PC-9 (cell line): ENCODE results near the gene PCDHB15. TPM values are rescaled to one million over a fixed set of nuclear protein-coding genes. Genes with fewer than 3 reads are reported as not detected.

ENCODE experiments used
- BruUV-seq: library from RNA; stranded (reverse); fragments of 400-500 nt; replicated peaks from 2 replicates; lab custom pipeline; 2021; lab: Mats Ljungman, UMichigan
- CTCF ChIA-PET: fragments of 300-600 bp; sonication (Branson Sonifier 250); formaldehyde crosslinking; loops from one replicate; lab custom pipeline; 2022; ENCODE audit warnings: antibody characterized with exemption; lab: Charles Lee
- POLR2A ChIA-PET: fragments of 300-600 bp; sonication (Branson Sonifier 250); formaldehyde crosslinking; loops from one replicate; lab custom pipeline; 2022; ENCODE audit warnings: antibody characterized with exemption; ENCODE audit not compliant: unreplicated experiment; lab: Charles Lee
- DNase-seq, 2 experiments: peaks; one replicate each; pipeline versions ENCODE4 v3.0.0 to v3.0.0-alpha.2; 2015 to 2022; ENCODE audit warnings: mixed read lengths in 1 of 2
- H2AFZ ChIP-seq: fragments of 200-600 bp; sonication (generic); 2 replicates; pipeline ENCODE4 v1.8.1; 2017; ENCODE audit warnings: antibody characterized with exemption
- H3F3A ChIP-seq: fragments of 200-600 bp; sonication (generic); 2 replicates; pipeline ENCODE4 v1.8.1; 2017; ENCODE audit warnings: antibody characterized with exemption, mild to moderate bottlenecking, low read depth; ENCODE audit not compliant: insufficient read depth
- H3K27ac ChIP-seq: fragments of 200-600 bp; sonication (generic); 2 replicates; pipeline ENCODE4 v1.6.1; 2016; ENCODE audit warnings: mixed run types
- H3K27me3 ChIP-seq: fragments of 200-600 bp; sonication (generic); 2 replicates; pipeline ENCODE4 v1.6.1; 2016; ENCODE audit warnings: low read depth, mixed run types; ENCODE audit not compliant: insufficient read depth
- H3K36me3 ChIP-seq: fragments of 200-600 bp; sonication (generic); 2 replicates; pipeline ENCODE4 v1.6.1; 2016; ENCODE audit warnings: low read depth, mixed run types
- H3K4me1 ChIP-seq: fragments of 200-600 bp; sonication (generic); replicated peaks from 2 replicates; pipeline ENCODE4 v1.6.1; 2016; ENCODE audit warnings: mixed run types; ENCODE audit not compliant: insufficient read depth
- H3K4me2 ChIP-seq: fragments of 200-600 bp; sonication (generic); 2 replicates; pipeline ENCODE4 v1.6.1; 2017; ENCODE audit warnings: mixed run types
- H3K4me3 ChIP-seq: fragments of 200-600 bp; sonication (generic); 2 replicates; pipeline ENCODE4 v1.6.1; 2016; ENCODE audit warnings: mixed run types
- H3K79me2 ChIP-seq: fragments of 200-600 bp; sonication (generic); 2 replicates; pipeline ENCODE4 v1.6.1; 2017; ENCODE audit warnings: low read depth, mixed run types
- H3K9me2 ChIP-seq: fragments of 200-600 bp; sonication (generic); 2 replicates; pipeline ENCODE4 v1.8.1; 2017; ENCODE audit warnings: mild to moderate bottlenecking; ENCODE audit not compliant: insufficient read depth
- H3K9me3 ChIP-seq: fragments of 200-600 bp; sonication (generic); 2 replicates; pipeline ENCODE4 v1.8.1; 2016; ENCODE audit warnings: low read depth; ENCODE audit not compliant: insufficient read depth
- H4K20me1 ChIP-seq: fragments of 200-600 bp; sonication (generic); 2 replicates; pipeline ENCODE4 v1.8.1; 2017; ENCODE audit not compliant: insufficient read depth
- EZH2 ChIP-seq: fragments of 200-600 bp; sonication (generic); IDR thresholded peaks from 2 replicates; pipeline ENCODE4 v1.8.0; 2017; ENCODE audit warnings: antibody characterized with exemption, low read depth
- intact Hi-C: fragments of 100-400 bp; cut with micrococcal nuclease; formaldehyde crosslinking; loops from one replicate; pipeline ENCODE4 v1.10.0; 2022; ENCODE audit not compliant: unreplicated experiment
- total RNA-seq: library from RNA; stranded (reverse); gene quantifications from 2 replicates; pipeline ENCODE4 v1.2.3, GENCODE V29; 2021
- TF ChIP-seq, protein P1 (sequence below): fragments of 200-600 bp; sonication (generic); conservative IDR thresholded peaks from 2 replicates; pipeline ENCODE4 v1.6.1; 2017; ENCODE audit warnings: mixed run types, antibody characterized with exemption, mild to moderate bottlenecking, moderate library complexity

PCDHB15 gene
- total RNA-seq, 1 experiment from 2014 or later: not detected

DNA sequence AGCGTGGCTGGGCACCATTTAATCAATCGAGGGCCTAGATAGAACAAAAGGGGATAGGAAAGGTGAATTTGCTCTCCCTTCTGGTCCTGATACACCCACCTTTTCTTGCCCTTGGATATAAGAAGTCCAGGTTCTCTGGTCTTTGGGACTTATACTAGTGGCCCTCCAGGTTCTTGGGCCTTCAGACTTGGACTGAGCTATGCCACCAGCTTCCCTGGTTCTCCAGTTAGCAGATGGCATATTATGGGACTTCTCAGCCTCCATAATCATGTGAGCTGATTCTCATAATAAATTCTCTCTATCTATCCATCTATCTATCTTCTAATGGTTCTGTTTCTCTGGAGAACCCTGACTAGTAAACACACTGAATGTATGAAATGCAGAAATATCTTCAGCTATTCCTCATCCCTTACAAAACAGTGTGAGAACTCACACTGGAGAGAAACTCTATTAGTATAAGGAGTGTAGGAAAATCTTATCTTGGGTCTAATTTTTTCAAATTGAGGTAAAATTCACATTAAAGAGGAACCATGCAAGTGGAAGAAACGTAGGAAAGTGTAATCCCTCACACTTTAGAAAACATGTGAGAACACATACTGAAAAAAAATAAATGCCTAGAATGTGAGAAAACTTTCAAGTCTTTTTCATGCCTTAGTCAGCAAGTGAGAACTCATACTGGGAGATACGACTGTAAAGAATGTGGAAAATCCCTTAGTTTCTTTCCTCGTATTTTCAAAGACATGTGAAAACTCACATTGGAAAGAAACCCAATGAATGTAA is 15.5 kb downstream of the PCDHB15 start:
- H3K4me2 ChIP-seq: no peak overlapping the region
- no TSS peak for BruUV-seq
- H3K36me3 ChIP-seq: no peaks in the 10 kb centered on the region
- POLR2A ChIA-PET: no interaction called here
- H3K27ac ChIP-seq: no peak overlapping the region
- no peaks in the 10 kb centered on the region for H3F3A ChIP-seq
- H3K79me2 ChIP-seq: no peaks in the 10 kb centered on the region
- no peak for DNase-seq
- H3K4me3 ChIP-seq: no peak overlapping the region
- no peaks in the 10 kb centered on the region for H4K20me1 ChIP-seq
- peaks cover 54% of the 10 kb centered on the region for H3K9me3 ChIP-seq
- CTCF ChIA-PET: no interaction called here
- TF ChIP-seq, protein P1, sequence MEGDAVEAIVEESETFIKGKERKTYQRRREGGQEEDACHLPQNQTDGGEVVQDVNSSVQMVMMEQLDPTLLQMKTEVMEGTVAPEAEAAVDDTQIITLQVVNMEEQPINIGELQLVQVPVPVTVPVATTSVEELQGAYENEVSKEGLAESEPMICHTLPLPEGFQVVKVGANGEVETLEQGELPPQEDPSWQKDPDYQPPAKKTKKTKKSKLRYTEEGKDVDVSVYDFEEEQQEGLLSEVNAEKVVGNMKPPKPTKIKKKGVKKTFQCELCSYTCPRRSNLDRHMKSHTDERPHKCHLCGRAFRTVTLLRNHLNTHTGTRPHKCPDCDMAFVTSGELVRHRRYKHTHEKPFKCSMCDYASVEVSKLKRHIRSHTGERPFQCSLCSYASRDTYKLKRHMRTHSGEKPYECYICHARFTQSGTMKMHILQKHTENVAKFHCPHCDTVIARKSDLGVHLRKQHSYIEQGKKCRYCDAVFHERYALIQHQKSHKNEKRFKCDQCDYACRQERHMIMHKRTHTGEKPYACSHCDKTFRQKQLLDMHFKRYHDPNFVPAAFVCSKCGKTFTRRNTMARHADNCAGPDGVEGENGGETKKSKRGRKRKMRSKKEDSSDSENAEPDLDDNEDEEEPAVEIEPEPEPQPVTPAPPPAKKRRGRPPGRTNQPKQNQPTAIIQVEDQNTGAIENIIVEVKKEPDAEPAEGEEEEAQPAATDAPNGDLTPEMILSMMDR: no peak
- no peak for TF ChIP-seq EZH2
- intact Hi-C loops: no loop called here
- no peaks in the 10 kb centered on the region for H3K27me3 ChIP-seq
- no peak overlapping the region for H2AFZ ChIP-seq
- H3K9me2 ChIP-seq: no peaks in the 10 kb centered on the region
- no peaks in the 10 kb centered on the region for H3K4me1 ChIP-seq

DNA sequence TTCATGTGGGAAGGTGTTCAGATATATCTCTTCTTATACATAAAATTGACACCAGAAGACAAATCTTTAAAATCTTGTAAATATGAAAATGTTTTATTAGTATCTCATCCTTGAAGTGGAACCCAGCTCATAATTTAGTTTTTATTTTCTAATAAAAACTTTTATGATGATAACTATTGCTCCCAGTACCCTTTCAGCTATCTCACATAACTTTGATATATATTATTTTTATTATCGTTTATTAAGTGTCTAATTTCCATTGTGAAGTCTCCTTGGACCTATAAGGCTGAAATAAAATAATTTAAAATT is 16.0 kb downstream of the PCDHB15 start:
- no peak for DNase-seq
- H3K36me3 ChIP-seq: no peaks in the 10 kb centered on the region
- no peak overlapping the region for H3K27ac ChIP-seq
- no peaks in the 10 kb centered on the region for H3K4me1 ChIP-seq
- H4K20me1 ChIP-seq: no peaks in the 10 kb centered on the region
- H3F3A ChIP-seq: no peaks in the 10 kb centered on the region
- TF ChIP-seq EZH2: no peak
- TF ChIP-seq, protein P1: no peak
- H3K4me3 ChIP-seq: no peak overlapping the region
- H3K9me3 ChIP-seq: peaks cover 50% of the 10 kb centered on the region
- H2AFZ ChIP-seq: no peak overlapping the region
- H3K27me3 ChIP-seq: no peaks in the 10 kb centered on the region
- no peak overlapping the region for H3K4me2 ChIP-seq
- no peaks in the 10 kb centered on the region for H3K79me2 ChIP-seq
- ChIA-PET POLR2A (no interaction called here), CTCF (no interaction called here)
- BruUV-seq: no TSS peak
- intact Hi-C loops: no loop called here
- H3K9me2 ChIP-seq: no peaks in the 10 kb centered on the region

DNA sequence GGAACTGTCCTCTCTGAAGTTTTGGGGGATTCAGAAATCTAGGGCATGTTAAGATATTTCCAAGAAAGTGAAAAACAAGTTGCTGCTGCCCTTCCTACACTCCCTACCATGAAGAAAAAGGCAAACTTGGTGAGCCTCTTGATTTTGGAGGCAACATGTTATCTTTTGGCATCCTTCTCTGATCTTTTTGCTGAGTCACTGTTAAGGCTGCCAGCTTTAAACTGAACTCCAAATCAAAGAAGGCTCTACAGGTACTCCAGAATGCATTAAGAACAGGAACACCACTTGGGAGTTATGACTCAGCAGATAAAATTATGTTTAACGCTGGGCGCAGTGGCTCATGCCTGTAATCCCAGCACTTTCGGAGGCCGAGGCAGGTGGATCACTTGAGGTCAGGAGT is 24.0 kb downstream of the PCDHB15 start:
- Histone ChIP-seq H3K36me3 (no peaks in the 10 kb centered on the region), H3K4me3 (no peak overlapping the region), H3K9me3 (peaks cover 17% of the 10 kb centered on the region; the same call in 1 of the 2 replicates), H2AFZ (no peak overlapping the region), H3K27ac (no peak overlapping the region), H3K4me1 (no peaks in the 10 kb centered on the region), H3F3A (no peaks in the 10 kb centered on the region), H3K9me2 (no peaks in the 10 kb centered on the region), H3K79me2 (no peaks in the 10 kb centered on the region), H3K4me2 (no peak overlapping the region), H4K20me1 (no peaks in the 10 kb centered on the region), H3K27me3 (no peaks in the 10 kb centered on the region)
- CTCF ChIA-PET: no interaction called here
- POLR2A ChIA-PET: no interaction called here
- intact Hi-C loops: no loop called here
- TF ChIP-seq, protein P1: no peak
- no peak for TF ChIP-seq EZH2
- DNase-seq: no peak
- no TSS peak for BruUV-seq
